Duodenal mucosa (tissue), 2 donors: ENCODE results near the gene XXYLT1.

Experiments
- H3K27ac ChIP-seq: one replicate; pipeline ENCODE4 v1.7.0; 2013; ENCODE audit warnings: low read depth, low read length
- H3K27me3 ChIP-seq, 2 donors: one replicate each; pipeline ENCODE4 v1.7.0; 2013; ENCODE audit warnings: low read length in 2 of 2, control low read depth in 1 of 2; ENCODE audit not compliant: insufficient read depth in 2 of 2, control insufficient read depth in 1 of 2
- H3K36me3 ChIP-seq, 2 donors: one replicate each; pipeline ENCODE4 v1.7.0; 2013; ENCODE audit warnings: low read length in 2 of 2, control low read depth in 1 of 2; ENCODE audit not compliant: insufficient read depth in 2 of 2, control insufficient read depth in 1 of 2
- H3K4me1 ChIP-seq, 2 donors: one replicate each; pipeline ENCODE4 v1.7.0; 2013; ENCODE audit warnings: low read length in 2 of 2, control low read depth in 1 of 2; ENCODE audit not compliant: insufficient read depth in 2 of 2, control insufficient read depth in 1 of 2
- H3K4me3 ChIP-seq, 2 donors: one replicate each; pipeline ENCODE4 v1.7.0; 2013; ENCODE audit warnings: low read length in 2 of 2, low read depth in 1 of 2
- H3K9ac ChIP-seq, 2 donors: one replicate each; pipeline ENCODE4 v1.7.0; 2013; ENCODE audit warnings: low read length in 2 of 2, low read depth in 1 of 2
- H3K9me3 ChIP-seq, 2 donors: one replicate each; pipeline ENCODE4 v1.7.0; 2013; ENCODE audit warnings: low read length in 2 of 2, control low read depth in 1 of 2; ENCODE audit not compliant: control insufficient read depth in 1 of 2

The XXYLT1 gene

DNA sequence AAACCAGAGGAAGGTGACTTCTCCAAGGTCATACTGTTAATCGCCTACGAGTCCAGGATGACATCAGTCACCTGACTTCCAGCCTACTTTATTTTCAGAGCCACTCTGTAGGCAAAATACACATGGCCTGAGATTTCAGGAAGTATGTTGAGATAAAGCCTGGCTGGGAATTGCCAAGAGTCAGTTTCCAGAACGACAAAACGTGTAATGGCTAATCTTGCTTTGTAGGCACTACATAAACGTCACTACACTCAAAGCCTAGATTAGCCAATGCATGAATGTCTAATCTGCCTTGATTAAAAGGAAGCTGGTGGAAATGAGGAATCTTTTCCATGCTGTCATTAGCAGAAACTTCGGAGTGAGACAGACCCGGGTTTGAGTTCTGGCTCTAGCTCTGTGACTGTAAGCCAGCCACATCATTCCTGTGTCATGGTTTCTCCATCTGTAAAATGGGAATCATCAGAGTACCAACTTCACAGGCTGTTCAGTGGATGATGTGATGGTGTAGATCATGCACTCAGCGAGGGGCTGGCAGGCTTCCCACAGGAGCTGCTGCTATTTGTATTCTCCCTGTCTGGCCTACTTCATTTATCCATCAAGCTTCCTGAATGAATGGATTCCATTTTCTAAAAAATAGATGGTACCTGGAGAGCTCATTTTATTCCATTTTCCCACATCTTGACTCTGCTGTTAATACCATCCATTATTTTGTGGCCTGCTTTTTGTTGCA, 241.9 kb downstream of the XXYLT1 start:
- H3K27ac ChIP-seq = no peak overlapping the region
- H3K36me3 ChIP-seq = no peaks in the 10 kb centered on the region
- H3K9ac ChIP-seq = no peak overlapping the region
- H3K9me3 ChIP-seq = no peaks in the 10 kb centered on the region
- H3K4me3 ChIP-seq = no peak overlapping the region
- peaks cover 5 to 9% of the 10 kb centered on the region in 2 donors for H3K4me1 ChIP-seq
- H3K27me3 ChIP-seq = no peaks in the 10 kb centered on the region

DNA sequence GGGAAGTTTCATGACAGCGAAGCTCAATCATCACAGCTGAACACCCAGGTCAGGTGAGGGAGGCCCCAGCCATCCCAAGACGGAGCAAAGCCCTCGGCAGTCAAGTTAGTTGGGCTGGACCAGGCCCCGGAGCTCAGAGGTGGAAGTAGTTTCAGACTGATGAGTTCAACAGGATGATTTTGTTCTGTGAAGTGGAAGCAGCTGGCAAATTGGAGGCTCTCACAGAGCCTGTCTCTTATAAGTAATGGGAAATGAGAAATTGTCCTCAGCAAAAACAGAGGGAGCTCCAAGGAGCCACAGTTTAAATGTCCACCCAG, 245.1 kb downstream of the XXYLT1 start:
- no peak overlapping the region for H3K27ac ChIP-seq
- no peak overlapping the region for H3K9ac ChIP-seq
- no peaks in the 10 kb centered on the region for H3K9me3 ChIP-seq
- no peaks in the 10 kb centered on the region for H3K4me1 ChIP-seq
- no peaks in the 10 kb centered on the region for H3K27me3 ChIP-seq
- H3K4me3 ChIP-seq = no peak overlapping the region
- no peaks in the 10 kb centered on the region for H3K36me3 ChIP-seq

DNA sequence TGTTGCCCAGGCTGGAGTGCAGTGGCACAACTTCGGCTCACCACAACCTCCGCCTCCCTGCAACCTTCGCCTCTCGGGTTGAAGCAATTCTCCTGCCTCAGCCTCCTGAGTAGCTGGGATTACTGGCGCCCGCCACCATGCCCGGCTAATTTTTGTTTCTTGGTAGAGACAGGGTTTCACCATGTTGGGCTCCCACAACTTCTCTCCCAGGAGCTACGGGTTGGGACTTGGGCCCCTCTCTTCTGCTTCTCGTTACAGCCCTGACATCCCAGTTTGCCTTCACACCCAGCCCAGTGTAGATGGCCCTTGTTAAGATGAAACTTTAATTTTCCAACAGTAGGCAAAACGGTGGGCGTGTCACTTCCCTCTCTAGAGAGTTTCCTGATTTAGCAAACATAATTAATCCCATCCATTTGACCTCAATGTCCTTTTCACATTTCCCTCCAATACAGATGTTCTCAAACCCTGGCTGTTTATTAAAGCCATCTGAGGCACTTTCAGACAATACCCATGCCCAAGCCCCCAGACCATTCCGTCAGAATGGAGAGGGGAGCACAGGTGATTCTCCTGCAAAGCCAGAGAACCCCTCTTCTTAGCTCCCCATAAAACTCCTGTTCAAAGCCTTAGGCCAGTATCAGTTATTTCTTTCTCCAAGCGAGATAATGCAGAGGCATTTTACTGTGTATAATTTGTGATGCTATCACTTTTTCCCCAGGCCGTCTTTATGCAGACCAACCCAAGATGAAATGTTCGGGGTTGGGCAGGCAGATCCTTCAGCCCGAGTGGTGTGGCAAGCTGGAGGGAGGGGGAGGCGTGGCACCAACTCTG, 245.7 kb downstream of the XXYLT1 start:
- Histone ChIP-seq H3K36me3 (no peaks in the 10 kb centered on the region), H3K27ac (no peak overlapping the region), H3K27me3 (no peaks in the 10 kb centered on the region), H3K9me3 (no peaks in the 10 kb centered on the region), H3K4me1 (no peaks in the 10 kb centered on the region), H3K9ac (no peak overlapping the region), H3K4me3 (no peak overlapping the region)

DNA sequence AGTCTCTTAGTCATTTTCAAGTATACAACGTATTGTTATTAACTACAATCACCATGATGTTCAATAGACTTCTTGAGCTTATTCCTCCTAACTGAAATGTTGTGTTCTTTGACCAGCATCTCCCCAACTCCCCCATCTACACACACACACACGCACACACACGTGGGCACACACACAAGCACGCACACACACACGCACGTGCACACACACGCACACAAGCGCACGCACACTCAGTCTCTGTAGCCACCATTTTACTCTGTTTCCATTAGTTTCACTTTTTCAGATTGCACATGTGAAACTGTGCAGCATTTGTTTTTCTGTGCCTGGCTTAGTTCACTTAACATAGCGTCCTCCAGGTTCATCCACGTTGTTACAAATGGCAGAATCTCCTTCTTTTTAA, 247.0 kb downstream of the XXYLT1 start:
- Histone ChIP-seq H3K27me3 (no peaks in the 10 kb centered on the region), H3K36me3 (no peaks in the 10 kb centered on the region), H3K9me3 (no peaks in the 10 kb centered on the region), H3K4me3 (no peak overlapping the region), H3K27ac (no peak overlapping the region), H3K4me1 (no peaks in the 10 kb centered on the region), H3K9ac (no peak overlapping the region)

DNA sequence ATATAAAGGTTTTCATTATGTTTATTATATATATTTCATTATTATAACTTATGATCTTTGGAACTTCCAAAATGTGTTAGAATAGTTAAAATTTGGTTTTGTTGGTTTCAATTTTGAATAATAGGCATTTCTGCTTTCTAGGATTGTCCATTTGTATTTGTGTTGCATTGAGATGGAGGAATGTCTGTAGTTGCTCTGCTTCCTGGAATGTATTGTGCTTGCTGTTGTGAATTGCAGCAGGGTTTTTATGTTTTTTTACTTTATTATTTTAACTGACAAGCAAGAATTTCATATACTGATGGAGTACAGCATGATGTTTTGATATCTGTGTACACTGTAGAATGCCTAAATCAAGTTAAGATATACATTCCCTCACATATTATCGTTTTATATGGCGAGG, 247.4 kb downstream of the XXYLT1 start:
- Histone ChIP-seq H3K27ac (no peak overlapping the region), H3K27me3 (no peaks in the 10 kb centered on the region), H3K9ac (no peak overlapping the region), H3K9me3 (no peaks in the 10 kb centered on the region), H3K4me3 (no peak overlapping the region), H3K36me3 (no peaks in the 10 kb centered on the region), H3K4me1 (no peaks in the 10 kb centered on the region)

DNA sequence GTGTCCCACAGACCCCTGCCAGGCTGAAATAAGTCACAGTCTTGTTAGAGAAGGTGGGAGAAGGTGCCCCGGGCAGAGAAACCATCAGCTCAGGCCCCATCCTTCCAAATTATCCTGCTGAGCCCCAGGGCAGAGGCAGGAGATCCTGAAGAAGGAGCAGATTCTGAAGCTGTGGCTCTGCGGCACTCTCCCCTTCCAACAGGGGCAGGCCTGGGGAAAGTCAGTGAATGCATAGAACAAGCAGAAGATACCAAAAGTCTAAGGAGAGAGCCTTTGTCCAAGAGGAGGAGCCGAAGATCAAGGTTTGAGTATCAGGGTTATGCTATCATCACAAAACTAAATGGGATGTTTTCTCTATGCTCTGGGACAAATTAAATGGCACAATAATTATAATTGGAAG, 249.3 kb downstream of the XXYLT1 start:
- Histone ChIP-seq H3K27me3 (no peaks in the 10 kb centered on the region), H3K4me1 (no peaks in the 10 kb centered on the region), H3K9me3 (no peaks in the 10 kb centered on the region), H3K4me3 (no peak overlapping the region), H3K9ac (no peak overlapping the region), H3K36me3 (no peaks in the 10 kb centered on the region), H3K27ac (no peak overlapping the region)

DNA sequence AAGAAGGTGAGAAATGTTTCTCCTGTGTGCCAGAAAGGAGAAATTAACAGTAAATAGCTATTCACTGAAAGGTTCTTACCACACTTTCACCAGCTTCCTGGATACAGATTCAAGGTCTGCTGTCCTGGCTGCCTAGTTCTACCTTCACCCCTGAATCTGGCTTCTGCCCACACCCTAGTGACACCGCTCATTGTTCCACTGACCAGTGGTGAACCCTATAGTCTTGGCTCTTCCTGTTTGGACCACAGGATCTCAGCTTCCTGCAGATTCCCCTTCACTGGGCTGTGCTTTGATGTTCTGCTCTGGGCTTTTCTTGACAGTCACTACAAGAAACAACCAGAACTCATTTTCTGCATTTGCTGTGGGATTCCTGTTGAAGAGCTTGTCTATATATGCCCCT, 250.0 kb downstream of the XXYLT1 start:
- no peak overlapping the region for H3K27ac ChIP-seq
- no peak overlapping the region for H3K4me3 ChIP-seq
- no peaks in the 10 kb centered on the region for H3K9me3 ChIP-seq
- H3K27me3 ChIP-seq = no peaks in the 10 kb centered on the region
- H3K9ac ChIP-seq = no peak overlapping the region
- H3K4me1 ChIP-seq = no peaks in the 10 kb centered on the region
- H3K36me3 ChIP-seq = no peaks in the 10 kb centered on the region

DNA sequence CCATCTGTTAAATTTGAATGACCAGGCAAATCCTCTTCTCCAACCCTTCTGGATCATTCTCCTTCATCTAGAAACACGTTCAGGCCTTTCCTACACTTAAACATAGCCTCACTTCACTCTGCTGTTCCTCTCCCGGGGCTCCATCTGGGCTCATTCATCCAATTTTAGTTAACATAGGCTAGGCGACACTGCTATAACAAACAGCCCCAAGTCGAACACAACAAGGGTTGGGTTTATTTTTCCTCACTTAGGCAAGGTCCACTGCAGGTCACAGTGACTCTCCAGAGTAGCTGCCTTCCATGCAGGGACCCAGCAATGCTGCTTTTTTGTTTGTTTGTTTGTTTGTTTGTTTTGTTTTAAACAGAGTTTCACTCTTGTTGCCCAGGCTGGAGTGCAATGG, 250.8 kb downstream of the XXYLT1 start:
- Histone ChIP-seq H3K36me3 (no peaks in the 10 kb centered on the region), H3K27me3 (no peaks in the 10 kb centered on the region), H3K4me1 (no peaks in the 10 kb centered on the region), H3K4me3 (no peak overlapping the region), H3K9ac (no peak overlapping the region), H3K27ac (no peak overlapping the region), H3K9me3 (no peaks in the 10 kb centered on the region)

DNA sequence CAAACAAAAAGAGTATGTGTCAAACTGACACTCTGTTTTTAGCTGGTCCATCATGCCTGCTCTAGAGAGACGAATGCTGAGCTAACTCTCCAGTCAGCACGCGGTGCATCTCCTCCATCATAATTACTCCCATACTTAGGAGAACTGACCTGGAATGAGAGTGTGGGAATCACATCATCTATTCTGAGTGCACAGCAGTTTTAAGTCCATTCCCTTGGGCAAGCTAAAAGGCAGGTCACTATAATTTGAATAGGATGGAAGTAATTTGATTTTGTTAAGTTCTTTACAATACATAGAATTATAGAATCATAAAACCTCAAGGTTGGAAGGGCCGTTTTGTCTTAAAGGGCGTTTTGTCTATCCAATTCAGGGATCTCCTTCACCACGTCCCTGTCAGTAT, 251.6 kb downstream of the XXYLT1 start:
- Histone ChIP-seq H3K27ac (no peak overlapping the region), H3K4me1 (no peaks in the 10 kb centered on the region), H3K27me3 (no peaks in the 10 kb centered on the region), H3K9me3 (no peaks in the 10 kb centered on the region), H3K9ac (no peak overlapping the region), H3K4me3 (no peak overlapping the region), H3K36me3 (no peaks in the 10 kb centered on the region)
